ENCODE data around the gene PHKB.

PHKB gene

DNA sequence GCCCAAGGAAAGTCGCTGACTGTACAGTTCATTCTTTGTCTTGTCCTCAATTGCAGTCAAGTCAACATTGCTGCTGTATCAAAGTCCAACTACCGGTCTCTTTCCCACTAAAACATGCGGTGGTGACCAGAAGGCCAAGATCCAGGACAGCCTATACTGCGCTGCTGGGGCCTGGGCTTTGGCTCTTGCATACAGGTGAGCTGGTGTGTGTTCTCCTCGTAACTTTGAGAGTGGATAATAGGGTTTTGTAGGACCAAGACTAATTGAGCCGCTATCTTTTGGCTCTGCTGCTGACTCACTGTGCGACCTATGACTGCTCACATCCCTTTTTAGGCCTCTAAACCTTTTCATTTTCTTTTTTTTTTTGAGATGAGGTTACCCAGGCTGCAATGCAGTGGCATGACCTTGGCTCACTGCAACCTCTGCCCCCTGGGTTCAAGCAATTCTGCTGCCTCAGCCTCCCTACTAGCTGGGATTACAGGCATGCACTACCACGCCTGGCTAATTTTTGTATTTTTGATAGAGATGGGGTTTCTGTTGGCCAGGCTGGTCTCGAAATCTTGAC, 38.7 kb downstream of the PHKB start:
- H3K27me3 ChIP-seq (ENCODE audit: insufficient read depth, poor library complexity, severe bottlenecking): no peaks in the 10 kb centered on the region
- H3K4me3 ChIP-seq (replicated peaks; ENCODE audit: insufficient read depth, low read length): no peak overlapping the region
- no peak overlapping the region for H3K27ac ChIP-seq (replicated peaks)
- no peak for DNase-seq (ENCODE audit: low read depth in 1 of 2, low spot score in 1 of 2)
- TF ChIP-seq, protein P1, sequence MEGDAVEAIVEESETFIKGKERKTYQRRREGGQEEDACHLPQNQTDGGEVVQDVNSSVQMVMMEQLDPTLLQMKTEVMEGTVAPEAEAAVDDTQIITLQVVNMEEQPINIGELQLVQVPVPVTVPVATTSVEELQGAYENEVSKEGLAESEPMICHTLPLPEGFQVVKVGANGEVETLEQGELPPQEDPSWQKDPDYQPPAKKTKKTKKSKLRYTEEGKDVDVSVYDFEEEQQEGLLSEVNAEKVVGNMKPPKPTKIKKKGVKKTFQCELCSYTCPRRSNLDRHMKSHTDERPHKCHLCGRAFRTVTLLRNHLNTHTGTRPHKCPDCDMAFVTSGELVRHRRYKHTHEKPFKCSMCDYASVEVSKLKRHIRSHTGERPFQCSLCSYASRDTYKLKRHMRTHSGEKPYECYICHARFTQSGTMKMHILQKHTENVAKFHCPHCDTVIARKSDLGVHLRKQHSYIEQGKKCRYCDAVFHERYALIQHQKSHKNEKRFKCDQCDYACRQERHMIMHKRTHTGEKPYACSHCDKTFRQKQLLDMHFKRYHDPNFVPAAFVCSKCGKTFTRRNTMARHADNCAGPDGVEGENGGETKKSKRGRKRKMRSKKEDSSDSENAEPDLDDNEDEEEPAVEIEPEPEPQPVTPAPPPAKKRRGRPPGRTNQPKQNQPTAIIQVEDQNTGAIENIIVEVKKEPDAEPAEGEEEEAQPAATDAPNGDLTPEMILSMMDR (IDR thresholded peaks at IDR 0.05; ENCODE audit: insufficient read depth, low read length): no peak
- TF ChIP-seq GABPA (IDR thresholded peaks at IDR 0.05; ENCODE audit: low read depth) (no peak), SPI1 (IDR thresholded peaks at IDR 0.05; ENCODE audit: borderline replicate concordance, low read depth) (no peak), POLR2AphosphoS5 (IDR thresholded peaks at IDR 0.05; ENCODE audit: low read depth) (no peak)
- TF ChIP-seq, protein P2, sequence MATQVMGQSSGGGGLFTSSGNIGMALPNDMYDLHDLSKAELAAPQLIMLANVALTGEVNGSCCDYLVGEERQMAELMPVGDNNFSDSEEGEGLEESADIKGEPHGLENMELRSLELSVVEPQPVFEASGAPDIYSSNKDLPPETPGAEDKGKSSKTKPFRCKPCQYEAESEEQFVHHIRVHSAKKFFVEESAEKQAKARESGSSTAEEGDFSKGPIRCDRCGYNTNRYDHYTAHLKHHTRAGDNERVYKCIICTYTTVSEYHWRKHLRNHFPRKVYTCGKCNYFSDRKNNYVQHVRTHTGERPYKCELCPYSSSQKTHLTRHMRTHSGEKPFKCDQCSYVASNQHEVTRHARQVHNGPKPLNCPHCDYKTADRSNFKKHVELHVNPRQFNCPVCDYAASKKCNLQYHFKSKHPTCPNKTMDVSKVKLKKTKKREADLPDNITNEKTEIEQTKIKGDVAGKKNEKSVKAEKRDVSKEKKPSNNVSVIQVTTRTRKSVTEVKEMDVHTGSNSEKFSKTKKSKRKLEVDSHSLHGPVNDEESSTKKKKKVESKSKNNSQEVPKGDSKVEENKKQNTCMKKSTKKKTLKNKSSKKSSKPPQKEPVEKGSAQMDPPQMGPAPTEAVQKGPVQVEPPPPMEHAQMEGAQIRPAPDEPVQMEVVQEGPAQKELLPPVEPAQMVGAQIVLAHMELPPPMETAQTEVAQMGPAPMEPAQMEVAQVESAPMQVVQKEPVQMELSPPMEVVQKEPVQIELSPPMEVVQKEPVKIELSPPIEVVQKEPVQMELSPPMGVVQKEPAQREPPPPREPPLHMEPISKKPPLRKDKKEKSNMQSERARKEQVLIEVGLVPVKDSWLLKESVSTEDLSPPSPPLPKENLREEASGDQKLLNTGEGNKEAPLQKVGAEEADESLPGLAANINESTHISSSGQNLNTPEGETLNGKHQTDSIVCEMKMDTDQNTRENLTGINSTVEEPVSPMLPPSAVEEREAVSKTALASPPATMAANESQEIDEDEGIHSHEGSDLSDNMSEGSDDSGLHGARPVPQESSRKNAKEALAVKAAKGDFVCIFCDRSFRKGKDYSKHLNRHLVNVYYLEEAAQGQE (IDR thresholded peaks at IDR 0.05; ENCODE audit: insufficient replicate concordance, low read depth): no peak

DNA sequence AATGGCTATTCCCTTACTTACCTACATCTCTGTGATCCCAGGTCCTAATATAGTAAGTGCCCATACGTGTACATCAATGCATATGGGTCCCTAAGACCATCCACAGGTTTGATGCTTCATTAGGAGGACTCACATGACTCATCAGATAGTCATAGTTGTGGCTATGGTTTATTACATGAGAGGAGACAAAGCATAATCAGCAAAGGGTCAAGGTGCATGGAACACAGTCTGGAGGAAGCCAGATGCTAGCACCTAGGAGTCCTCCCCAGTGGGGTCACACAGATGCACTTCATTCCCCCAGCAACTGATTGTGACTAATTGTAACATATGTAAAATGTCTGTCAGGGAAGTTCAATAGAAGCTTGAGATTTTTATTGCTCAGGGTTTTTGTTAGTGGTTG, 42.8 kb downstream of the PHKB start:
- Histone ChIP-seq H3K27ac (replicated peaks) (no peak overlapping the region), H3K4me3 (replicated peaks; ENCODE audit: insufficient read depth, low read length) (no peak overlapping the region), H3K27me3 (ENCODE audit: insufficient read depth, poor library complexity, severe bottlenecking) (no peaks in the 10 kb centered on the region)
- DNase-seq (ENCODE audit: low read depth in 1 of 2, low spot score in 1 of 2): no peak
- TF ChIP-seq POLR2AphosphoS5 (IDR thresholded peaks at IDR 0.05; ENCODE audit: low read depth): no peak
- TF ChIP-seq, protein P1 (IDR thresholded peaks at IDR 0.05; ENCODE audit: insufficient read depth, low read length): no peak
- TF ChIP-seq, protein P2 (IDR thresholded peaks at IDR 0.05; ENCODE audit: insufficient replicate concordance, low read depth): no peak
- TF ChIP-seq SPI1 (IDR thresholded peaks at IDR 0.05; ENCODE audit: borderline replicate concordance, low read depth): no peak
- no peak for TF ChIP-seq GABPA (IDR thresholded peaks at IDR 0.05; ENCODE audit: low read depth)

DNA sequence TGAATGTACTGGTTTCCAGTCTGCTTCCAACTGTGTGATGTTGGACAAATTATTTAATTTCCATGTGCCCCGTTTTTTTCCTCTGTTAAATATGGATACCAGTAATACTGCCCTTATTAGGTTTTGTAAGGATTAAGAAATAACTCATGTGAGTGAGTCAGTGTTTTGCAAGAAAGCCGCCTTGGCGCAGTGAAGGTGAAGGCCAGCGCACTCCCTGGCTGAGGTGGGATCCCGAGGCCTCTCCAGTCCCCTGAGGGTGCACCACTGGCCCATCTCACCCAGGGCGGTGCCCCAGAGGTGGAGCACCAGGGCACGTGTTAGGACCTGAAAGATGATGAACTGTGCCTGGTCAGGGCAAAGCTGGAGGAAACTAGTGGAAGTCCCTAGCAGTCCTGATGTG, 43.5 kb downstream of the PHKB start:
- TF ChIP-seq POLR2AphosphoS5 (IDR thresholded peaks at IDR 0.05; ENCODE audit: low read depth) (no peak), GABPA (IDR thresholded peaks at IDR 0.05; ENCODE audit: low read depth) (no peak), SPI1 (IDR thresholded peaks at IDR 0.05; ENCODE audit: borderline replicate concordance, low read depth) (no peak)
- TF ChIP-seq, protein P2 (IDR thresholded peaks at IDR 0.05; ENCODE audit: insufficient replicate concordance, low read depth): no peak
- TF ChIP-seq, protein P1 (IDR thresholded peaks at IDR 0.05; ENCODE audit: insufficient read depth, low read length): no peak
- DNase-seq (ENCODE audit: low read depth in 1 of 2, low spot score in 1 of 2): no peak
- H3K4me3 ChIP-seq (replicated peaks; ENCODE audit: insufficient read depth, low read length): no peak overlapping the region
- H3K27me3 ChIP-seq (ENCODE audit: insufficient read depth, poor library complexity, severe bottlenecking): no peaks in the 10 kb centered on the region
- no peak overlapping the region for H3K27ac ChIP-seq (replicated peaks)
